ENCODE data around the gene ITGB6. TPM values are rescaled to one million over a fixed set of nuclear protein-coding genes. Genes with fewer than 3 reads are reported as not detected.
A peak's percentile ranks its signal among the peaks of the same experiment; 100 is the strongest.

ITGB6 gene
- total and polyA plus RNA-seq, 7 donors, result 2.1 to 24.3 (median 4.8) TPM

DNA sequence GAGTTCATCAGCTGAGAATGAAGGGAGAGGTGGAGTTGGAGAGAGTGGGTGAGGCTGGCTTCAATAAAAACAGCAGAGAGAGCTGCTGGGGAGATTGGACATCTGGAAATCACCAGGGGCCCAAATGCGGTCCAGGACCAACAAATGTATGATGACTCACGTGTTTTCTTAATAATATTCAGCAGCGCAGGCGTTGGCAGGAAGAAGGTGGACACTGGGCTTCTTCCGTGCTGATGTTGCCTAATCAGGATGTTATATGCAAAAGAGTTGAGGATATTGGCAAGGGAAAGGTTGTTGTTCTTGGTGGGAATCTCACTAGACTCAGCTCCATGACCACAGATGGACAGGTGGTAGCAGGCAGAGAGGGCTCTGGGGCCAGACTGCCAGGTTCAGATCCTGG, 124.9 kb downstream of the ITGB6 start:
- DNase-seq (peak; percentile 19 to 54), ATAC-seq (peak in 1 of 4 donors; percentile 37)
- intact Hi-C loops (cut with DNase I), result no loop called here
- Histone ChIP-seq H3K36me3 (ENCODE audit: insufficient read depth in 1 of 2, low read depth in 1 of 2) (no peaks in the 10 kb centered on the region), H3K27ac (no peak overlapping the region), H3K4me1 (no peaks in the 10 kb centered on the region), H3K4me3 (no peak overlapping the region), H3K27me3 (ENCODE audit: insufficient read depth in 3 of 3, low read length in 2 of 3) (no peaks in the 10 kb centered on the region), H3K9me3 (no peaks in the 10 kb centered on the region)
- TF ChIP-seq, protein P1, sequence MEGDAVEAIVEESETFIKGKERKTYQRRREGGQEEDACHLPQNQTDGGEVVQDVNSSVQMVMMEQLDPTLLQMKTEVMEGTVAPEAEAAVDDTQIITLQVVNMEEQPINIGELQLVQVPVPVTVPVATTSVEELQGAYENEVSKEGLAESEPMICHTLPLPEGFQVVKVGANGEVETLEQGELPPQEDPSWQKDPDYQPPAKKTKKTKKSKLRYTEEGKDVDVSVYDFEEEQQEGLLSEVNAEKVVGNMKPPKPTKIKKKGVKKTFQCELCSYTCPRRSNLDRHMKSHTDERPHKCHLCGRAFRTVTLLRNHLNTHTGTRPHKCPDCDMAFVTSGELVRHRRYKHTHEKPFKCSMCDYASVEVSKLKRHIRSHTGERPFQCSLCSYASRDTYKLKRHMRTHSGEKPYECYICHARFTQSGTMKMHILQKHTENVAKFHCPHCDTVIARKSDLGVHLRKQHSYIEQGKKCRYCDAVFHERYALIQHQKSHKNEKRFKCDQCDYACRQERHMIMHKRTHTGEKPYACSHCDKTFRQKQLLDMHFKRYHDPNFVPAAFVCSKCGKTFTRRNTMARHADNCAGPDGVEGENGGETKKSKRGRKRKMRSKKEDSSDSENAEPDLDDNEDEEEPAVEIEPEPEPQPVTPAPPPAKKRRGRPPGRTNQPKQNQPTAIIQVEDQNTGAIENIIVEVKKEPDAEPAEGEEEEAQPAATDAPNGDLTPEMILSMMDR (IDR thresholded peaks at IDR 0.05), result no peak
- WGBS, 3 donors, result 57 to 71% (median 65%) methylated on average over 5 of the region's 5 CpGs

- TF ChIP-seq, protein P1 (IDR thresholded peaks at IDR 0.05), result no peak
- no peaks in the 10 kb centered on the region for H3K9me3 ChIP-seq
- H3K27ac ChIP-seq, result no peak overlapping the region
- H3K36me3 ChIP-seq (ENCODE audit: insufficient read depth in 1 of 2, low read depth in 1 of 2), result no peaks in the 10 kb centered on the region
- H3K4me1 ChIP-seq, result no peaks in the 10 kb centered on the region
- 87 to 94% (median 88%) methylated on average over 2 of the region's 2 CpGs for WGBS, 3 donors
- H3K4me3 ChIP-seq, result no peak overlapping the region
- intact Hi-C loops (cut with DNase I), result no loop called here
- H3K27me3 ChIP-seq (ENCODE audit: insufficient read depth in 3 of 3, low read length in 2 of 3), result no peaks in the 10 kb centered on the region
- ATAC-seq (no peak), DNase-seq (no peak)
Observed at GRCh38 chr2:160073284-160073888, 126.7 kb downstream of the ITGB6 start.

- intact Hi-C loops (cut with DNase I), result no loop called here
- Histone ChIP-seq H3K36me3 (ENCODE audit: insufficient read depth in 1 of 2, low read depth in 1 of 2) (no peaks in the 10 kb centered on the region), H3K27ac (no peak overlapping the region), H3K9me3 (no peaks in the 10 kb centered on the region), H3K4me3 (no peak overlapping the region), H3K4me1 (no peaks in the 10 kb centered on the region), H3K27me3 (ENCODE audit: insufficient read depth in 3 of 3, low read length in 2 of 3) (no peaks in the 10 kb centered on the region)
- ATAC-seq (no peak), DNase-seq (no peak)
- TF ChIP-seq, protein P1 (IDR thresholded peaks at IDR 0.05), result no peak
- 87 to 91% (median 87%) methylated on average over 2 of the region's 2 CpGs for WGBS, 3 donors
Observed at GRCh38 chr2:160068906-160069305, 131.2 kb downstream of the ITGB6 start.

GRCh38 chr2:160064916-160065315, 135.2 kb downstream of the ITGB6 start:
- 94 to 100% (median 100%) methylated on average over 1 of the region's 1 CpG for WGBS, 3 donors

More at GRCh38 chr2:160064916-160065315, 135.2 kb downstream of the ITGB6 start:
- Histone ChIP-seq H3K27ac (no peak overlapping the region), H3K4me3 (no peak overlapping the region), H3K36me3 (ENCODE audit: insufficient read depth in 1 of 2, low read depth in 1 of 2) (no peaks in the 10 kb centered on the region), H3K9me3 (no peaks in the 10 kb centered on the region), H3K4me1 (no peaks in the 10 kb centered on the region), H3K27me3 (ENCODE audit: insufficient read depth in 3 of 3, low read length in 2 of 3) (peaks cover 0 to 1% (median 0%) of the 10 kb centered on the region in 3 donors)
- TF ChIP-seq, protein P1 (IDR thresholded peaks at IDR 0.05), result no peak
- intact Hi-C loops (cut with DNase I), result no loop called here
- DNase-seq, result no peak
- no peak for ATAC-seq

Measured in psoas muscle (tissue), 8 donors.